ENCODE measurements around the gene C1orf122.

The C1orf122 gene

GRCh38 chr1:37809942-37810341 is 2.4 kb downstream of the C1orf122 start:
- ATAC-seq: no peak
- TF ChIP-seq, protein P1, sequence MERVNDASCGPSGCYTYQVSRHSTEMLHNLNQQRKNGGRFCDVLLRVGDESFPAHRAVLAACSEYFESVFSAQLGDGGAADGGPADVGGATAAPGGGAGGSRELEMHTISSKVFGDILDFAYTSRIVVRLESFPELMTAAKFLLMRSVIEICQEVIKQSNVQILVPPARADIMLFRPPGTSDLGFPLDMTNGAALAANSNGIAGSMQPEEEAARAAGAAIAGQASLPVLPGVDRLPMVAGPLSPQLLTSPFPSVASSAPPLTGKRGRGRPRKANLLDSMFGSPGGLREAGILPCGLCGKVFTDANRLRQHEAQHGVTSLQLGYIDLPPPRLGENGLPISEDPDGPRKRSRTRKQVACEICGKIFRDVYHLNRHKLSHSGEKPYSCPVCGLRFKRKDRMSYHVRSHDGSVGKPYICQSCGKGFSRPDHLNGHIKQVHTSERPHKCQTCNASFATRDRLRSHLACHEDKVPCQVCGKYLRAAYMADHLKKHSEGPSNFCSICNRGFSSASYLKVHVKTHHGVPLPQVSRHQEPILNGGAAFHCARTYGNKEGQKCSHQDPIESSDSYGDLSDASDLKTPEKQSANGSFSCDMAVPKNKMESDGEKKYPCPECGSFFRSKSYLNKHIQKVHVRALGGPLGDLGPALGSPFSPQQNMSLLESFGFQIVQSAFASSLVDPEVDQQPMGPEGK (CRISPR knock-in tag; IDR thresholded peaks at IDR 0.05; ENCODE audit: borderline replicate concordance): no peak

DNA sequence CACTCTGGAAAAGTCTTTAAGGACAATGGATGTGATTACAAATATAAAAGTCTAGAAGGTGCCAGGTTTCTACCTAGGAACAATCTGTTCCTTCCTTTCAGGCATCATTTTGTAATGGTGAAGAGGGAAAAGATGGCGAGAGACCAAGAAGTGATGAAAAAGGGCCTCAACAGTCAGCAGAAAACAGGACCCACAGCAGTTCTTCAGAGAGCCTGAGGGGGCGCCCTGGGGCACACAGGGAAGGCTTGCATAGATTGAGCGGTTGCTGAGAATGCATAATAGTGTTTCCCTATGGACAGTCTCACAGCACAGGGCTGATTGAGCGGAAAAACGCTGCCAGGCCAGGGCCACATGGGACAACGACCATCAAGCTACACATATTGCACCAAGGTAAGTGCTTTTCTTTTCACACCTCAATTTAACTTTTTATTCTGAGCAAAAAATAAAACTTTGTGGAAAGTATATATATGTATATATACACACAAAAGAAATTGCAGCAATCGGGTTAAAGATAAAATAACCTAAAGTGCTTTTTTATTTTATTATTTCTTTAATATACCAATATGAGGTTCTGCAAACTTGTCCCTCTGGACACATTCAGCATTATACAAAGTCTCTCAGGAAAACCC is 3.6 kb downstream of the C1orf122 start:
- TF ChIP-seq ZNF70 (CRISPR knock-in tag; IDR thresholded peaks at IDR 0.05) (no peak), ZC3H10 (CRISPR knock-in tag; IDR thresholded peaks at IDR 0.05) (no peak)
- peak; percentile 59 for ATAC-seq

DNA sequence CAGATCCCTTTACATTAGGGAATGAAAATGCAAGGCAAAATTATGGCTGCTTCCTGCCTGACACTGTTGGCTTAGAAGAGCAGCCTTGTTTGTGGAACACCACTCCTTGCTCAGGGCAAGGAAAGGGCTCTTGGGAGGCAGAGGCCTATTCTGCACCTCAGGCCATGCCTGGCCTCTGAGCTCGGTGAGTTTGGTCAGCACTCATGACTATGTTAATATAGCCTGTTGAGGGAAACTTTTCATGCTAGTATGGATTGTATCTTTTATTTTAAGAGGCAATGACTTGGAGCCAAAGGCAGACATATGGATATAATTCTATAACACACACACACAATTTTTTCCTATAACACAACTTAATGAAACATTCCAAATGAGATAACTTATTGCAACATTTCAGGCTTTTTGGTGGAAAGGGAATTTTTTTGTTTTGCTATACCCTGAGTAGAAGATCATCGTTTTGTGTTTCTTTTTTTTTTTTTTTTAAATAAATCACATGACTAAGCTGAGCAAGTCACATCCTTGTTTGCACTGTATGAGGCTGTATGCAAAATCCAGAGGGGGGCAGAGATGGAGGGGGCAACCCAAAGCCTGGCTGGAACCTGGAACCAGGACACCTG is 6.0 kb downstream of the C1orf122 start:
- no peak for ATAC-seq
- TF ChIP-seq ISL1 (CRISPR knock-in tag; IDR thresholded peaks at IDR 0.05): no peak
- no peak for TF ChIP-seq ARNTL (CRISPR knock-in tag; IDR thresholded peaks at IDR 0.05; ENCODE audit: borderline replicate concordance, low read depth)
- TF ChIP-seq POU6F1 (CRISPR knock-in tag; IDR thresholded peaks at IDR 0.05; ENCODE audit: borderline replicate concordance, low read depth): no peak
- TF ChIP-seq SNAI2 (CRISPR knock-in tag; IDR thresholded peaks at IDR 0.05): no peak
- no peak for TF ChIP-seq ESRRG (CRISPR knock-in tag; IDR thresholded peaks at IDR 0.05)
- no peak for TF ChIP-seq ZC3H10 (CRISPR knock-in tag; IDR thresholded peaks at IDR 0.05)
- TF ChIP-seq OSR1 (CRISPR knock-in tag; IDR thresholded peaks at IDR 0.05): no peak
- TF ChIP-seq, protein P2, sequence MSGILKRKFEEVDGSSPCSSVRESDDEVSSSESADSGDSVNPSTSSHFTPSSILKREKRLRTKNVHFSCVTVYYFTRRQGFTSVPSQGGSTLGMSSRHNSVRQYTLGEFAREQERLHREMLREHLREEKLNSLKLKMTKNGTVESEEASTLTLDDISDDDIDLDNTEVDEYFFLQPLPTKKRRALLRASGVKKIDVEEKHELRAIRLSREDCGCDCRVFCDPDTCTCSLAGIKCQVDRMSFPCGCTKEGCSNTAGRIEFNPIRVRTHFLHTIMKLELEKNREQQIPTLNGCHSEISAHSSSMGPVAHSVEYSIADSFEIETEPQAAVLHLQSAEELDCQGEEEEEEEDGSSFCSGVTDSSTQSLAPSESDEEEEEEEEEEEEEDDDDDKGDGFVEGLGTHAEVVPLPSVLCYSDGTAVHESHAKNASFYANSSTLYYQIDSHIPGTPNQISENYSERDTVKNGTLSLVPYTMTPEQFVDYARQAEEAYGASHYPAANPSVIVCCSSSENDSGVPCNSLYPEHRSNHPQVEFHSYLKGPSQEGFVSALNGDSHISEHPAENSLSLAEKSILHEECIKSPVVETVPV (CRISPR knock-in tag; IDR thresholded peaks at IDR 0.05): no peak
- TF ChIP-seq PPARA (CRISPR knock-in tag; IDR thresholded peaks at IDR 0.05; ENCODE audit: borderline replicate concordance): no peak
- TF ChIP-seq GLIS3 (CRISPR knock-in tag; IDR thresholded peaks at IDR 0.05): no peak
- no peak for TF ChIP-seq TCF4 (CRISPR knock-in tag; IDR thresholded peaks at IDR 0.05; ENCODE audit: borderline replicate concordance)
- no peak for TF ChIP-seq TOX (CRISPR knock-in tag; IDR thresholded peaks at IDR 0.05; ENCODE audit: borderline replicate concordance)
- TF ChIP-seq CREB5 (CRISPR knock-in tag; IDR thresholded peaks at IDR 0.05; ENCODE audit: low read depth): no peak

- no peak for ATAC-seq
- TF ChIP-seq, protein P3, sequence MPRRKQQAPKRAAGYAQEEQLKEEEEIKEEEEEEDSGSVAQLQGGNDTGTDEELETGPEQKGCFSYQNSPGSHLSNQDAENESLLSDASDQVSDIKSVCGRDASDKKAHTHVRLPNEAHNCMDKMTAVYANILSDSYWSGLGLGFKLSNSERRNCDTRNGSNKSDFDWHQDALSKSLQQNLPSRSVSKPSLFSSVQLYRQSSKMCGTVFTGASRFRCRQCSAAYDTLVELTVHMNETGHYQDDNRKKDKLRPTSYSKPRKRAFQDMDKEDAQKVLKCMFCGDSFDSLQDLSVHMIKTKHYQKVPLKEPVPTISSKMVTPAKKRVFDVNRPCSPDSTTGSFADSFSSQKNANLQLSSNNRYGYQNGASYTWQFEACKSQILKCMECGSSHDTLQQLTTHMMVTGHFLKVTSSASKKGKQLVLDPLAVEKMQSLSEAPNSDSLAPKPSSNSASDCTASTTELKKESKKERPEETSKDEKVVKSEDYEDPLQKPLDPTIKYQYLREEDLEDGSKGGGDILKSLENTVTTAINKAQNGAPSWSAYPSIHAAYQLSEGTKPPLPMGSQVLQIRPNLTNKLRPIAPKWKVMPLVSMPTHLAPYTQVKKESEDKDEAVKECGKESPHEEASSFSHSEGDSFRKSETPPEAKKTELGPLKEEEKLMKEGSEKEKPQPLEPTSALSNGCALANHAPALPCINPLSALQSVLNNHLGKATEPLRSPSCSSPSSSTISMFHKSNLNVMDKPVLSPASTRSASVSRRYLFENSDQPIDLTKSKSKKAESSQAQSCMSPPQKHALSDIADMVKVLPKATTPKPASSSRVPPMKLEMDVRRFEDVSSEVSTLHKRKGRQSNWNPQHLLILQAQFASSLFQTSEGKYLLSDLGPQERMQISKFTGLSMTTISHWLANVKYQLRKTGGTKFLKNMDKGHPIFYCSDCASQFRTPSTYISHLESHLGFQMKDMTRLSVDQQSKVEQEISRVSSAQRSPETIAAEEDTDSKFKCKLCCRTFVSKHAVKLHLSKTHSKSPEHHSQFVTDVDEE (CRISPR knock-in tag; IDR thresholded peaks at IDR 0.05): no peak
- TF ChIP-seq RARB (CRISPR knock-in tag; IDR thresholded peaks at IDR 0.05) (no peak), ARNTL (CRISPR knock-in tag; IDR thresholded peaks at IDR 0.05; ENCODE audit: borderline replicate concordance, low read depth) (no peak), ZNF8 (CRISPR knock-in tag; IDR thresholded peaks at IDR 0.05) (no peak), GLIS3 (CRISPR knock-in tag; IDR thresholded peaks at IDR 0.05) (no peak), SNAI2 (CRISPR knock-in tag; IDR thresholded peaks at IDR 0.05) (no peak), ZC3H10 (CRISPR knock-in tag; IDR thresholded peaks at IDR 0.05) (no peak), TCF4 (CRISPR knock-in tag; IDR thresholded peaks at IDR 0.05; ENCODE audit: borderline replicate concordance) (no peak), CSDC2 (CRISPR knock-in tag; IDR thresholded peaks at IDR 0.05) (no peak), POU6F1 (CRISPR knock-in tag; IDR thresholded peaks at IDR 0.05; ENCODE audit: borderline replicate concordance, low read depth) (no peak), CREB5 (CRISPR knock-in tag; IDR thresholded peaks at IDR 0.05; ENCODE audit: low read depth) (no peak)
- TF ChIP-seq, protein P1 (CRISPR knock-in tag; IDR thresholded peaks at IDR 0.05; ENCODE audit: borderline replicate concordance): no peak
These were observed 6.7 kb downstream of the C1orf122 start for GRCh38 chr1:37814252-37814651.
